Lower leg skin (tissue), 3 donors: ENCODE data around the gene NCS1.

Experiments
- POLR2A ChIP-seq, 2 donors: fragments of 450-650 bp; IDR thresholded peaks; one replicate each; pipeline ENCODE4 v1.6.1; 2016 to 2017; ENCODE audit warnings: antibody characterized with exemption in 2 of 2, mild to moderate bottlenecking in 1 of 2, moderate library complexity in 1 of 2
- TF ChIP-seq, protein P1 (sequence below), 3 donors: fragments of 450-650 bp; IDR thresholded peaks; one replicate each; pipeline ENCODE4 v1.5.1; 2016; ENCODE audit warnings: antibody characterized with exemption in 3 of 3, mild to moderate bottlenecking in 3 of 3, moderate library complexity in 2 of 3

DNA sequence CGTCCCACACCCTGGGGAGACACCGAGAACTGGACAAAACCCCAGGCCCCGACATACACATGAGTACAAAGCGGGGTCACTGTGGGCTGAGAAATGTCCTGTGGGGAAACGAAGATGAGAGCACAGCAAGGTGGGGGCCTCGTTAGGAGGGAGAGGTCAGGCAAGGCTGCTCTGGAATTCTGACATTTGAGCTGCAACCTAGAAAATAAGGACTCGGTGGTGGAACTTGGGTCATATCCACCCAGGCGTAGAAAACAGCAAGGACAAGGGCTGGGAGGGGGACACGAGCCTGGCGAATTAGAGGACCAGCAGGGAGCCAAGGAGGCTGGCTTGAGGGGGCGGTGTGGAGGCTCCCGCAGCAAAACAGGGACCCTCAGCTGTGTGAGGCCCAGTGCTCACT, 32.8 kb downstream of the NCS1 start:
- TF ChIP-seq, protein P1, sequence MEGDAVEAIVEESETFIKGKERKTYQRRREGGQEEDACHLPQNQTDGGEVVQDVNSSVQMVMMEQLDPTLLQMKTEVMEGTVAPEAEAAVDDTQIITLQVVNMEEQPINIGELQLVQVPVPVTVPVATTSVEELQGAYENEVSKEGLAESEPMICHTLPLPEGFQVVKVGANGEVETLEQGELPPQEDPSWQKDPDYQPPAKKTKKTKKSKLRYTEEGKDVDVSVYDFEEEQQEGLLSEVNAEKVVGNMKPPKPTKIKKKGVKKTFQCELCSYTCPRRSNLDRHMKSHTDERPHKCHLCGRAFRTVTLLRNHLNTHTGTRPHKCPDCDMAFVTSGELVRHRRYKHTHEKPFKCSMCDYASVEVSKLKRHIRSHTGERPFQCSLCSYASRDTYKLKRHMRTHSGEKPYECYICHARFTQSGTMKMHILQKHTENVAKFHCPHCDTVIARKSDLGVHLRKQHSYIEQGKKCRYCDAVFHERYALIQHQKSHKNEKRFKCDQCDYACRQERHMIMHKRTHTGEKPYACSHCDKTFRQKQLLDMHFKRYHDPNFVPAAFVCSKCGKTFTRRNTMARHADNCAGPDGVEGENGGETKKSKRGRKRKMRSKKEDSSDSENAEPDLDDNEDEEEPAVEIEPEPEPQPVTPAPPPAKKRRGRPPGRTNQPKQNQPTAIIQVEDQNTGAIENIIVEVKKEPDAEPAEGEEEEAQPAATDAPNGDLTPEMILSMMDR (IDR thresholded peaks at IDR 0.05): no peak
- no peak for TF ChIP-seq POLR2A (IDR thresholded peaks at IDR 0.05)
